Peyer's patch (tissue), 4 donors: ENCODE results near the gene CENPU.

Experiments used
- POLR2A ChIP-seq, 2 donors: fragments of 450-650 bp; IDR thresholded peaks; one replicate each; pipeline ENCODE4 v1.5.1; 2017; ENCODE audit warnings: antibody characterized with exemption in 2 of 2, mild to moderate bottlenecking in 2 of 2, moderate library complexity in 2 of 2
- TF ChIP-seq, protein P1 (sequence below), 6 experiments: fragments of 450-650 bp in 4 of 6; fragments of 200-600 bp in 2 of 6; sonication (generic) in 1 of 6; IDR thresholded peaks; one replicate each; pipeline ENCODE4 v1.5.1; 2017 to 2019; ENCODE audit warnings: antibody characterized with exemption in 6 of 6, mild to moderate bottlenecking in 3 of 6, moderate library complexity in 1 of 6

DNA sequence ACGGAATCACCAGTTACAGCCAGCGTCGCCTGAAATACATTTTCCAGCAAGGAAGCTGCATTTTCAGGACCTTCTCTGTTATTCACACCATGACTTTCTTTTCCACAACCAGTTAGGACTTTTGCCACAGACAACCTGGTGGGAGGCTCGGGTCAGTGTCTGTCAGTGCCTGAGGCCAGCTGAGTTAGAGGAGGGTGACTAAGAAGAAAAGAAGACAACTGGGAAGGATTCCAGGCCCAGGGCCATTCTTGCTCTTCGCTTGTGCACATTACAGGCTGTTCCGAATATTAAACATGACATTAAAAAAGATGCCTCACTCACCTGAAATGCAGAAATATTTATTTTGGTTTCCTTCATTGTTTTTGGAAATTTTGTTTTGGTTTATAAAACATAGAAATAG is 21.4 kb upstream of the CENPU start:
- TF ChIP-seq, protein P1, sequence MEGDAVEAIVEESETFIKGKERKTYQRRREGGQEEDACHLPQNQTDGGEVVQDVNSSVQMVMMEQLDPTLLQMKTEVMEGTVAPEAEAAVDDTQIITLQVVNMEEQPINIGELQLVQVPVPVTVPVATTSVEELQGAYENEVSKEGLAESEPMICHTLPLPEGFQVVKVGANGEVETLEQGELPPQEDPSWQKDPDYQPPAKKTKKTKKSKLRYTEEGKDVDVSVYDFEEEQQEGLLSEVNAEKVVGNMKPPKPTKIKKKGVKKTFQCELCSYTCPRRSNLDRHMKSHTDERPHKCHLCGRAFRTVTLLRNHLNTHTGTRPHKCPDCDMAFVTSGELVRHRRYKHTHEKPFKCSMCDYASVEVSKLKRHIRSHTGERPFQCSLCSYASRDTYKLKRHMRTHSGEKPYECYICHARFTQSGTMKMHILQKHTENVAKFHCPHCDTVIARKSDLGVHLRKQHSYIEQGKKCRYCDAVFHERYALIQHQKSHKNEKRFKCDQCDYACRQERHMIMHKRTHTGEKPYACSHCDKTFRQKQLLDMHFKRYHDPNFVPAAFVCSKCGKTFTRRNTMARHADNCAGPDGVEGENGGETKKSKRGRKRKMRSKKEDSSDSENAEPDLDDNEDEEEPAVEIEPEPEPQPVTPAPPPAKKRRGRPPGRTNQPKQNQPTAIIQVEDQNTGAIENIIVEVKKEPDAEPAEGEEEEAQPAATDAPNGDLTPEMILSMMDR (IDR thresholded peaks at IDR 0.05): no peak
- no peak for TF ChIP-seq POLR2A (IDR thresholded peaks at IDR 0.05)
